RKO (cell line): Measurements from ENCODE around the gene DISC1.
"Not testable (repeated sequence)": the region's sequence is repeated elsewhere in the genome, so short reads cannot be mapped to it uniquely, and the experiment has no call there.

ENCODE experiments used
- DNase-seq: peaks from one replicate; pipeline ENCODE4 v3.0.0-alpha.2; 2016; ENCODE audit warnings: low spot score

The DISC1 gene

GRCh38 chr1:231702804-231703203 is 76.2 kb downstream of the DISC1 start:
- DNase-seq, result no peak

- no peak for DNase-seq
These were observed 79.5 kb downstream of the DISC1 start for GRCh38 chr1:231705806-231706760.

DNA sequence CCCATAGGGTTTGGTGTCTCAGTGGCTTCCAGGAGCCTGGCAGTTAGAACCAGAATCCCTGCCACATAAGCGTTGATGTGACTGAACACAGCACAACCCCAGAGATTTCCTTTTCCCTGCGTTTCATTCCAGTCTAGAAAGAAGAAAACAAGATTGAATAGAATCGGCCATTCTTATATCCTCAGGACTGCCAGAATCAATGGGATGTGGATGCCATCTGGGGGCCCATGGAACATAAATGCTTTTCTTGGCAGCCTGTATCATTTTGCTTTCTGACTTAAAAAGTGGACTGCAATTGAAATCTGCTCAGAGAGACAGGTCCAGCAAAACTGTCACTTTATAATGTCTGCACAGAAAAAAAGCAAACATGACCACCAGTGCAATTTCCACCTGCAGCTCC is 80.3 kb downstream of the DISC1 start:
- no peak for DNase-seq

GRCh38 chr1:231707407-231707806 is 80.8 kb downstream of the DISC1 start:
- no peak for DNase-seq

- no peak for DNase-seq
These were observed 81.8 kb downstream of the DISC1 start for GRCh38 chr1:231708394-231708793.

GRCh38 chr1:231714440-231714839 is 87.8 kb downstream of the DISC1 start:
- no peak for DNase-seq

- DNase-seq, result no peak
These were observed 89.5 kb downstream of the DISC1 start for GRCh38 chr1:231715816-231716722.

GRCh38 chr1:231716879-231717278 is 90.3 kb downstream of the DISC1 start:
- no peak for DNase-seq

- no peak for DNase-seq
These were observed 93.0 kb downstream of the DISC1 start for GRCh38 chr1:231719485-231720183.

- DNase-seq, result no peak
These were observed 94.2 kb downstream of the DISC1 start for GRCh38 chr1:231720652-231721325.

- DNase-seq, result no peak
These were observed 94.8 kb downstream of the DISC1 start for GRCh38 chr1:231721436-231721835.

- DNase-seq, result no peak
These were observed 95.8 kb downstream of the DISC1 start for GRCh38 chr1:231722356-231722755.

- no peak for DNase-seq
These were observed 96.6 kb downstream of the DISC1 start for GRCh38 chr1:231723146-231723545.

GRCh38 chr1:231724041-231724440 is 97.5 kb downstream of the DISC1 start:
- no peak for DNase-seq

DNA sequence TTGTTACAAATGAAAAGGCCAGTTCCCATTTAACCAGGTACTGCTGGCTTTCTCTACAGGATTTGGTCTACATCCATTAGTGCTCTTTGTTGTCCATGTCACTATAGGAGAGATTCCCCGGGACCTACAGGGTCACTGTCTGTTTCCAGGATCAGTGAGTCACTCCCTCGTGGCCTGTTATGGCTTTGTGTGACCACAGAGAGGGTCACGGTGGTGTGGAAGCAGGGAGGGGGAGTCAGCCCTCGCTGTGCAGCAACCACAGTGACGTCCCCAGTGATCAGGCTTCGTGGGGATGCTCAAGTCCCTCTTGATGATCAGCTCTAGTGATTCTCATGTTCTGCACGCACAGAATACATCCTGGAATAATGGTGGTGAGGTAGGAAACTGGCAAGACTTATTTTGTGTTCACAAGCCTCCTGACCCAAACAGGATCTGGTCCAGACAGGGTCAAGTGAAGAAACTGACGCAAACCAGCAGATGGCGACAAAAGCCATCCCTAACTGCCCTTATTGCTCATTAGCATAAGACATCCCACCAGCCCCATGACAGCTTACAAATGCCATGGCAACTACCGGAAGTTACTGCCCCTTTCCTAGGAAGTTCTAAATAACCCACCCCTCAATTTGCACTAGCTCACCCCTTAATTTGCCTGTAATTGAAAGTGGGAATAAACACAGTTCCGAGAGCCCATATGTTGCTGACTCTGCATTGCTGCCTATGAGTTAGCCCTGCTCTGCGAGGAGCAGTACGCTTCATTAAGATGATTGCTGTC is 98.5 kb downstream of the DISC1 start:
- peak; percentile 21 for DNase-seq

- DNase-seq, result no peak
These were observed 100.6 kb downstream of the DISC1 start for GRCh38 chr1:231727171-231727570.

GRCh38 chr1:231728987-231729386 is 102.4 kb downstream of the DISC1 start:
- DNase-seq, result not testable (repeated sequence)

- DNase-seq, result no peak
These were observed 103.0 kb downstream of the DISC1 start for GRCh38 chr1:231729544-231729943.

- no peak for DNase-seq
These were observed 104.7 kb downstream of the DISC1 start for GRCh38 chr1:231731268-231731667.

DNA sequence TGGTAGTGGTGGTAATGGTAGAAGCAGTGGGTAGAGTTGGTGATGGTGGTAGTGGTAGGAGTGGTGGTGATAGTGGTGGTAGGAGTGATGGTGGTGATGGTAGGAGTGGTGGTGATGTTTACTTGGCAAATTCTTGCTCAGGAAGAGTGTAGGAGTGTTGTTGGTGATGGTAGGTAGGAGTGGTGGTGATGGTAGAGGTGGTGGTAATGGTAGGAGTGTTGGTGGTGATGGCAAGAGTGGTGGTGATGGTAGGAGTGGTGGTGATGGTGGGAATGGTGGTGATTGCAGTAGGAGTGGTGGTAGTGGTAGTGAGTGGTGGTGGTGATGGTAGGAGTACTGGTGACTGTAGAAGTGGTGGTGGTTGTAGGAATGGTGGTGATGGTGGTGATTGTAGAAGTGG is 106.5 kb downstream of the DISC1 start:
- DNase-seq, result no peak

DNA sequence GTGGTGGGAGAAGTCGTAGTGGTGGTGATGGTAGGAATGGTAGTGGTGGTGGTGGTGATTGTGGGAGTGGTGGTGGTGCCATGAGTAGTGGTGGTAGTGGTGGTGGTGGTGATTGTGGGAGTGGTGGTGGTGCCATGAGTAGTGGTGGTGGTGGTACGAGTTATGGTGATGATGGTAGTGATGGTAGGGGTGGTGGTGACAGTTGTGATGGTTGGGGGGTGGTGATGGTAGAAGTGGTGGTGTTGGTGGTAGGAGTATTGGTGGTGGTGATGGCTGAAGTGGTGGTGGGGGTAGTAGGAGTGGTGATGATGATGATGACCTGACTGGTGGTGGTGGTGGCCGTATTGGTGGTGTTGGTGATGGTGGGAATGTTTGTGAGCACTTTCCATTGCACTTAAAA is 107.1 kb downstream of the DISC1 start:
- no peak for DNase-seq
